T-helper 17 cell (primary cell): ENCODE data around the gene TRAPPC14. TPM values are rescaled to one million over a fixed set of nuclear protein-coding genes. Genes with fewer than 3 reads are reported as not detected.

ENCODE experiments used
- total RNA-seq, 4 donors: library from RNA in 2 of 4; stranded (reverse) in 2 of 4; gene quantifications; one replicate each; pipeline ENCODE4 v1.2.3 and lab custom pipeline; 2022 to 2026

TRAPPC14 gene
- total RNA-seq, 2 donors from 2014 or later, result 45.8 to 46.9 TPM

Other genes with a start within 250 kb of the TRAPPC14 start
- 10 to 100 TPM; 25.3 to 27.2 TPM for gene TRIM4, start 239.2 kb downstream of the TRAPPC14 start, total RNA-seq
- gene GJC3, start 229.1 kb downstream of the TRAPPC14 start, total RNA-seq, result under 1 TPM in 1 of 2 donors, not detected in 1; 0.25 TPM
- gene AZGP1, start 182.7 kb downstream of the TRAPPC14 start, total RNA-seq, result not detected
- gene ZKSCAN1, start 143.1 kb downstream of the TRAPPC14 start, total RNA-seq, result 10 to 100 TPM; 51.1 to 58.6 TPM
- gene ZSCAN21, start 108.9 kb downstream of the TRAPPC14 start, total RNA-seq, result 1 to 10 TPM; 4.2 to 5.2 TPM
- 10 to 100 TPM; 42.3 to 45.2 TPM for gene ZNF3, start 77.0 kb downstream of the TRAPPC14 start, total RNA-seq
- 10 to 100 TPM; 62.5 to 64.7 TPM for gene COPS6, start 69.8 kb downstream of the TRAPPC14 start, total RNA-seq
- 100 to 1,000 TPM; 111 to 119 TPM for gene MCM7, start 57.3 kb downstream of the TRAPPC14 start, total RNA-seq
- 1 to 10 TPM; 8.6 to 9.3 TPM for gene AP4M1, start 57.1 kb downstream of the TRAPPC14 start, total RNA-seq
- gene TAF6, start 39.4 kb downstream of the TRAPPC14 start, total RNA-seq, result 10 to 100 TPM; 40.7 to 45.3 TPM
- gene CNPY4, start 39.1 kb downstream of the TRAPPC14 start, total RNA-seq, result 10 to 100 TPM; 22.5 to 22.6 TPM
- gene MBLAC1, start 31.8 kb downstream of the TRAPPC14 start, total RNA-seq, result 1 to 10 TPM; 4.0 to 4.2 TPM
- 100 to 1,000 TPM; 124 to 135 TPM for gene LAMTOR4, start 9.8 kb downstream of the TRAPPC14 start, total RNA-seq
- gene GAL3ST4, start 9.9 kb upstream of the TRAPPC14 start, total RNA-seq, result 1 to 10 TPM; 5.0 to 6.5 TPM
- 1 to 10 TPM; 5.0 to 8.5 TPM for gene GPC2, start 18.7 kb upstream of the TRAPPC14 start, total RNA-seq
- 1 to 10 TPM; 4.0 to 4.8 TPM for gene STAG3, start 19.2 kb upstream of the TRAPPC14 start, total RNA-seq
- gene PVRIG, start 61.2 kb upstream of the TRAPPC14 start, total RNA-seq, result 10 to 100 TPM; 30.1 to 30.5 TPM
- not detected for gene SPDYE3, start 149.0 kb upstream of the TRAPPC14 start, total RNA-seq
- gene PILRB, start 199.4 kb upstream of the TRAPPC14 start, total RNA-seq, result 10 to 100 TPM; 71.6 to 97.2 TPM
- 10 to 100 TPM in 1 of 2 donors, 1 to 10 TPM in 1; 3.1 to 14.5 TPM for gene PILRA, start 214.8 kb upstream of the TRAPPC14 start, total RNA-seq